ENCODE results near the gene SMCO3.
"Not testable (repeated sequence)": the region's sequence is repeated elsewhere in the genome, so short reads cannot be mapped to it uniquely, and the experiment has no call there.

DNA sequence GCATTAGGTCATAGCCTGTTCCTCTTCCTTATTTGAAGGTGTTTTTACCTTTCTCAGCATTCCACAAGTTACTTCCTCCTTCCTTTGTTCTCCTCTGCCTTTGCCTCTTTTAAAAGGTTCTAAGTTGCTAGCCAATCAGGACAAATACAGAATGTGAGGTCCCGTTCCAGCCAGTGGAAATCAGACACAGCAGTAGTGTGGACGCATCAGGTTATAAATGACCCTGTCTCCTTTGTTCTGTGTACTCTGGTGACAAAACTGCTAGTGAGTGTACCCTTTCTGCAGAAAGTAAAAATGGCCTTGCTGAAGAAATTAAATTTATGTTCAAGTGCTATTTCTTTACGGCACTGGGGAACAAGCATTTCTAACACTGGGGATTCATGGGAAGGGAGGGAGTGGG is 48.0 kb downstream of the SMCO3 start:
- TF ChIP-seq CTCF (IDR thresholded peaks at IDR 0.05 in 4 of 5, conservative IDR thresholded peaks at IDR 0.05 in 1 of 5); POLR2A (IDR thresholded peaks at IDR 0.05): not testable (repeated sequence)

All from gastrocnemius medialis (tissue), 4 donors.